PC-3 (cell line): Measurements from ENCODE around the gene FASN. TPM values are rescaled to one million over a fixed set of nuclear protein-coding genes. Genes with fewer than 3 reads are reported as not detected.
A peak's percentile ranks its signal among the peaks of the same experiment; 100 is the strongest.

Experiments used
- ATAC-seq: fragments of 200-7000 bp; cut with Tn5 transposase; 2 replicates; pipeline ENCODE4 v1.9.1; 2020; ENCODE audit warnings: mild to moderate bottlenecking, moderate library complexity
- BruUV-seq: library from RNA; stranded (reverse); fragments of 400-500 nt; replicated peaks from 2 replicates; lab custom pipeline; 2021; lab: Mats Ljungman, UMichigan
- CTCF ChIA-PET: fragments of 300-600 bp; sonication (Branson Sonifier 250); formaldehyde crosslinking; loops from one replicate; lab custom pipeline; 2022; ENCODE audit warnings: antibody characterized with exemption; lab: Charles Lee
- POLR2A ChIA-PET: fragments of 300-600 bp; sonication (Branson Sonifier 250); formaldehyde crosslinking; loops from one replicate; lab custom pipeline; 2022; ENCODE audit warnings: antibody characterized with exemption; ENCODE audit not compliant: unreplicated experiment; lab: Charles Lee
- DNase-seq: peaks from one replicate; pipeline ENCODE4 v3.0.0-alpha.2; 2015
- H2AFZ ChIP-seq: fragments of 300-600 bp; sonication (generic); 2 replicates; pipeline ENCODE4 v1.6.0; 2016; ENCODE audit warnings: antibody characterized with exemption, low read length
- H3F3A ChIP-seq: fragments of 300-600 bp; sonication (generic); one replicate; pipeline ENCODE4 v1.6.0; 2017; ENCODE audit warnings: antibody characterized with exemption, low read length, control low read depth, mild to moderate bottlenecking; ENCODE audit not compliant: unreplicated experiment
- H3K27ac ChIP-seq: fragments of 300-600 bp; sonication (generic); 2 replicates; pipeline ENCODE4 v1.5.1; 2016; ENCODE audit warnings: mild to moderate bottlenecking, low read length
- H3K27me3 ChIP-seq: fragments of 300-600 bp; sonication (generic); 2 replicates; pipeline ENCODE4 v1.6.1; 2016; ENCODE audit warnings: low read length, mixed read lengths
- H3K36me3 ChIP-seq: fragments of 300-600 bp; sonication (generic); 2 replicates; pipeline ENCODE4 v1.6.1; 2016; ENCODE audit warnings: low read depth, mixed run types, low read length, mixed read lengths
- H3K4me1 ChIP-seq: fragments of 300-600 bp; sonication (generic); 2 replicates; pipeline ENCODE4 v1.5.1; 2016; ENCODE audit warnings: low read length; ENCODE audit not compliant: insufficient read depth
- H3K4me2 ChIP-seq: fragments of 300-600 bp; sonication (generic); 2 replicates; pipeline ENCODE4 v1.6.0; 2016; ENCODE audit warnings: low read length
- H3K4me3 ChIP-seq: fragments of 300-600 bp; sonication (generic); 2 replicates; pipeline ENCODE4 v1.5.1; 2016; ENCODE audit warnings: mild to moderate bottlenecking, low read length, mixed read lengths
- H3K79me2 ChIP-seq: fragments of 300-600 bp; sonication (generic); 2 replicates; pipeline ENCODE4 v1.6.1; 2017; ENCODE audit warnings: low read length, mixed read lengths
- H3K9ac ChIP-seq: fragments of 300-600 bp; sonication (generic); 2 replicates; pipeline ENCODE4 v1.6.0; 2016; ENCODE audit warnings: mild to moderate bottlenecking, low read length
- H3K9me2 ChIP-seq: fragments of 300-600 bp; sonication (generic); replicated peaks from 2 replicates; pipeline ENCODE4 v1.6.1; 2016; ENCODE audit warnings: mixed run types, low read length, mixed read lengths
- H3K9me3 ChIP-seq: fragments of 300-600 bp; sonication (generic); 2 replicates; pipeline ENCODE4 v1.6.1; 2016; ENCODE audit warnings: low read length, mixed read lengths
- H4K20me1 ChIP-seq: fragments of 300-600 bp; sonication (generic); 2 replicates; pipeline ENCODE4 v1.6.1; 2016; ENCODE audit warnings: low read length, mixed read lengths
- CTCF ChIP-seq: fragments of 300-600 bp; sonication (generic); conservative IDR thresholded peaks from 2 replicates; pipeline ENCODE4 v1.5.1; 2017; ENCODE audit warnings: antibody characterized with exemption, low read depth, mild to moderate bottlenecking, low read length
- EZH2 ChIP-seq: fragments of 300-600 bp; sonication (generic); IDR thresholded peaks from one replicate; pipeline ENCODE4 v1.6.1; 2017; ENCODE audit warnings: antibody characterized with exemption, mild to moderate bottlenecking, low read length; ENCODE audit not compliant: unreplicated experiment
- EZH2phosphoT487 ChIP-seq: fragments of 300-600 bp; sonication (generic); IDR thresholded peaks from 2 replicates; pipeline ENCODE4 v1.6.1; 2018; ENCODE audit warnings: mild to moderate bottlenecking, antibody characterized with exemption, low read length, borderline replicate concordance
- intact Hi-C: fragments of 100-400 bp; cut with micrococcal nuclease; formaldehyde crosslinking; loops from 2 replicates; pipeline ENCODE4 v1.9.0; 2023
- total RNA-seq: library from RNA; depleted of rRNA; stranded (reverse); fragments of >200 nt; gene quantifications from 2 replicates; pipeline ENCODE4 v1.2.3, GENCODE V29; 2014

The FASN gene
- total RNA-seq, 1 experiment from 2014 or later = 269 TPM

GRCh38 chr17:82050152-82050760 is 47.8 kb downstream of the FASN start:
- no peak for TF ChIP-seq EZH2phosphoT487
- no peak for TF ChIP-seq CTCF
- no peak for TF ChIP-seq EZH2
- no peaks in the 10 kb centered on the region for H3F3A ChIP-seq
- no peak for DNase-seq
- ChIA-PET POLR2A (no interaction called here), CTCF (no interaction called here)
- intact Hi-C loops = no loop called here
- no peaks in the 10 kb centered on the region for H3K9me2 ChIP-seq
- peak overlapping the region; percentile 97 for H3K4me2 ChIP-seq
- ATAC-seq = no peak
- H3K4me1 ChIP-seq = peaks cover 8% of the 10 kb centered on the region; the same call in 1 of the 2 replicates
- no peaks in the 10 kb centered on the region for H3K27me3 ChIP-seq
- H3K9ac ChIP-seq = no peak overlapping the region
- H3K9me3 ChIP-seq = no peaks in the 10 kb centered on the region
- H2AFZ ChIP-seq = no peak overlapping the region
- peak overlapping the region; percentile 81 for H3K4me3 ChIP-seq
- H3K79me2 ChIP-seq = peaks cover 28% of the 10 kb centered on the region
- no peaks in the 10 kb centered on the region for H4K20me1 ChIP-seq
- no peaks in the 10 kb centered on the region; the same call in 1 of the 2 replicates for H3K36me3 ChIP-seq
- no peak overlapping the region for H3K27ac ChIP-seq
- BruUV-seq = TSS peak; percentile 34

DNA sequence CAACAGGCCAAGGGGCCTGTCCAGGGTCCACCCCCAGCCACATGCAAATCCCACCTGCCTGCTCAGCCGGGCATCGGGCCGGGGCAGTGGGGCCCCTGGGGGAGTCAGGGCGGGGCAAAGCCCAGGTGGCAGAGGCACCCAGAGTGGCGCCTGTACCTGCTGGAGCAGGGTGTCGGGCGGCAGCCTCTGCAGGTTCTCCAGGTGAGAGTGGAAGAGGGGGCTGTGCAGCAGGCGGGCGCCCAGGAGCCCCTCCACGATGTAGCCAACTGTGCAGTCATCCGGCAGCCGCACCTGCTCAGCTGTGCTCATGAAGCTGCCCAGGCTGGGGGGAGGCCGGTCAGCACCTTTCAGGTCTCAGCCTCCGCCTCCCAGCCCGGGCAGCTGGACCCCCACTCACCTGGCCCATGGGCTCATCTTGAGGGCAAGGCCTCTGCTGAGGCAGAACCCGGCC is 48.5 kb downstream of the FASN start:
- no peaks in the 10 kb centered on the region for H3K27me3 ChIP-seq
- no peaks in the 10 kb centered on the region; the same call in 1 of the 2 replicates for H3K36me3 ChIP-seq
- ATAC-seq (no peak), DNase-seq (no peak)
- no peaks in the 10 kb centered on the region for H3K9me3 ChIP-seq
- H3K4me3 ChIP-seq = no peak overlapping the region
- H2AFZ ChIP-seq = no peak overlapping the region
- TF ChIP-seq CTCF = no peak
- no peak for TF ChIP-seq EZH2phosphoT487
- TF ChIP-seq EZH2 = no peak
- BruUV-seq = no TSS peak
- no peak overlapping the region for H3K4me2 ChIP-seq
- POLR2A ChIA-PET = no interaction called here
- no peak overlapping the region for H3K27ac ChIP-seq
- peaks cover 8% of the 10 kb centered on the region; the same call in 1 of the 2 replicates for H3K4me1 ChIP-seq
- H3F3A ChIP-seq = no peaks in the 10 kb centered on the region
- H3K9me2 ChIP-seq = no peaks in the 10 kb centered on the region
- intact Hi-C loops = no loop called here
- peaks cover 28% of the 10 kb centered on the region for H3K79me2 ChIP-seq
- CTCF ChIA-PET = no interaction called here
- H3K9ac ChIP-seq = no peak overlapping the region
- H4K20me1 ChIP-seq = no peaks in the 10 kb centered on the region

- no peak for TF ChIP-seq CTCF
- no peak for TF ChIP-seq EZH2phosphoT487
- TF ChIP-seq EZH2 = no peak
- DNase-seq (no peak), ATAC-seq (no peak)
- H2AFZ ChIP-seq = no peak overlapping the region
- BruUV-seq = no TSS peak
- H3K27ac ChIP-seq = no peak overlapping the region
- ChIA-PET POLR2A (no interaction called here), CTCF (no interaction called here)
- peaks cover 8% of the 10 kb centered on the region; the same call in 1 of the 2 replicates for H3K4me1 ChIP-seq
- H3K9ac ChIP-seq = no peak overlapping the region
- H3K4me3 ChIP-seq = no peak overlapping the region
- H3F3A ChIP-seq = no peaks in the 10 kb centered on the region
- no peak overlapping the region for H3K4me2 ChIP-seq
- no peaks in the 10 kb centered on the region; the same call in 1 of the 2 replicates for H3K36me3 ChIP-seq
- no peaks in the 10 kb centered on the region for H3K9me2 ChIP-seq
- H4K20me1 ChIP-seq = no peaks in the 10 kb centered on the region
- H3K79me2 ChIP-seq = peaks cover 28% of the 10 kb centered on the region
- H3K27me3 ChIP-seq = no peaks in the 10 kb centered on the region
- intact Hi-C loops = no loop called here
- H3K9me3 ChIP-seq = no peaks in the 10 kb centered on the region
These were observed 48.9 kb downstream of the FASN start for GRCh38 chr17:82049106-82049505.
